HG02884 (cell line): ENCODE results near the gene STK32B.

ENCODE experiments used
- ATAC-seq: cut with Tn5 transposase; IDR thresholded peaks from one replicate; pipeline ENCODE4 v1.9.1; 2021; ENCODE audit warnings: mild to moderate bottlenecking, moderate library complexity; ENCODE audit not compliant: unreplicated experiment

The STK32B gene

DNA sequence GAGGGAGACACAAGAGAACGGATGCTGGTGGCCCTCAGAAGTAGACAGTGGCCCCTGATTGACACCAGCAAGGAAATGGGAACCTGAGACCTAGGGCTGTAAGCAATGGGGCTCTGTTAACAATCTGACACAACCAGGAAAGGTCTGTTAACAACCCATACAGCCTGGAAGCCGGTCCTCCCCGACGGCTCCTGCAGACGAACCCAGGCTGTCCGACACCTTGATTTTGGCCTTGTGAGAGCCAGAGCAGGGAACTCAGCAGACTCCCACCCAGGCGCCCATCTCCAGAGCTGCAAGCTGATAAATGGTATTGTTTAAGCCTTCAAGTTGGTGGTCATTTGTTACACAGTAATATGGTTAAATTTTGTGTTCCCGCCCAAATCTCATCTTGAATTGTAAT, 21.8 kb upstream of the STK32B start:
- ATAC-seq: no peak

DNA sequence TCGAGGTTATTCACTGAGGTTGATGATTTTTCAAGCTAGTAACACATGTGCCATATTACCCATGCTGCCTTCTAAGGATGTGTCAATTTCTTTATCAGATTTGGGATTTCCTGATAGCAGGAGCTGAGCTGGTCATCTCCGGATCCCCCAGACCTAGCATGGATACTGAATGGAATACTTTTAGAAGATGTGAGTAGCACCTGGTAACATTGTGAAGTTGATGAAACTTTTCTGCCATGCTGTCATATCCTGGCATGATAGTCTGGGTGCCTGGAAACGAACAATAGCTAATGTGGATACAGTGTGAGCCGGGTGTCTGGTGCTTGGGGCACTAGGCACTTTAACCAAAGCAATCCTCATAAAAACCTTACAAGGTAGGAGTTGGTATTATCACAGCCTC, 21.1 kb upstream of the STK32B start:
- no peak for ATAC-seq

DNA sequence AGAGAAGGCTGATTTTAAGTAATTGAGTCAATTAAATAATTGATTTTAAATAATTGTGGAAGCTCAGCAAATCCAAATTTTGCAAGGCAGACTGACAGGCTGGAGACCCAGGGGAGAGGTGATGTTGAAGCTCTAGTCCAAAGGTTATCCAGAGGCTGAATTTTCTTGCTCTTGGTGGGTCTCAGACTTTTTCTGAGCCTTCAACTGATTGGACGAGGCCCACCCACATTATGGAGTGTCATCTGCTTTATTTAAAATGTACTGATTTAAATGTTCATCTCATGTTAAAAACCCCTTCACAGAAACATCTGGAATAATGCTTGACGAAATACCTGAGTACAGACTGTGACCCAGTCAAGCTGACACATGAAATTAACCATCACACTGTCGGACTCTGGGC, 20.4 kb upstream of the STK32B start:
- no peak for ATAC-seq

DNA sequence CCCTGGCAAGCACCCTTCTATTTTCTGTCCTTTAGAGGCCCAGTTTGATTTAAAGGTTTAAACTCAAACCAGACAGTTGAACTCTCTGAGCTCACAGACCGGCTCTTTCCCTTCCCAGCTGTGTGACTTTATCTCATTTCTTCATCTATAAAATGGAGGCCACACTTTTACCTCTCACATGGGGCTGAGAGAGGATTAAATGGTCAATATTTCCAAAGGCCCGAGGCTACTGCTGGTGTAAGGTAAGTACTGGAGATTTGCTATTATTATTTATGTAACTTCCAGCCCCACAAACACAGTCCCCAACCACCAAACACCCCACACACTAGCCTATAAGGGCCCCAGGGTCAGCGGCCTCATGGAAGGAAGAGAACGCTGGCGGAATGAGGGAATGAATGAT, 18.5 kb upstream of the STK32B start:
- no peak for ATAC-seq

DNA sequence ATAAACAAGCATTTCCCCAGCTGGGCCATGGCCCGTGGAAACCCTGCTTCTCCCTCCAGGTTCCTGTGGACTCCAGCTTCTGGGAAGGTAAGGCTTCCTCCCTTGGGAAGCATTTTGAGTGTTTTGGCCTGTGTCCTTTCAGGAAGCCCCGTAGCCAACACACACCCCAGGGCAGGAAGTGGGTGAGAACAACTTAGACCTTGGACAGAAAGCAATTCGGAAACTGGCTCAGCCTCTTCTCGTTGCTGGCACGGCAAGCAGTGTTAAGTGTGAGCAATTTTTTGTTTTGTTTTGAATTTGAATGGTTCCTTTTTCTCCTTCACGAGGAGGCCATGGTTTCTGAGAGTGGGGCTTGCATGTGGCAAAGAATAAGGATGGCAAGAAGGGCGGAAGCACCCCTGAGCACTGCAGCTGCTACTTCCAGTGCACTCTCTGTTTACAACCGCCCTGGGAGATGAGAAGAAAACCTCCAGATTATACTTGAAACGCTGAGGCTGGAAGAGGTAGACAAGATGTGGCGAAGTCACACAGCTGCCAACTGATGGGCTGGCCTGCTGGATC, 17.9 kb upstream of the STK32B start:
- no peak for ATAC-seq

DNA sequence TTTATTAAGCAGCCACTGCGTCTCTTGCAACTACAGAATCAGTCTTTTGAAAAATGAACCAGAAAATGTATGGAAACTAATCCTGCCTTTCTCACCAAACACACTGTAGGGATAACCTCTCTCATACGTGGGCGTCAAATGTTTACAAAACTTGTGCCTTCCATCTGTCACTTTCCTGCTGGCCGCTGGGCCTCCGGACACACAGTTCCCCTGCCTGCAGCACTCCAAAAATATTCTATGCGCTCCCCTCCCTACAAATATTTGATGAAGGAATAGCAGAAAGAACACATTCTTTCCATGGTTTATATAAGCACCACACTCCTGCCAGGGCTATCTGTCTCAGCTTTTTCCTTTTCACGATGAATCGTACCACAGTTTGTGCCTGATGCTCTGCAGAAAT, 17.1 kb upstream of the STK32B start:
- no peak for ATAC-seq

DNA sequence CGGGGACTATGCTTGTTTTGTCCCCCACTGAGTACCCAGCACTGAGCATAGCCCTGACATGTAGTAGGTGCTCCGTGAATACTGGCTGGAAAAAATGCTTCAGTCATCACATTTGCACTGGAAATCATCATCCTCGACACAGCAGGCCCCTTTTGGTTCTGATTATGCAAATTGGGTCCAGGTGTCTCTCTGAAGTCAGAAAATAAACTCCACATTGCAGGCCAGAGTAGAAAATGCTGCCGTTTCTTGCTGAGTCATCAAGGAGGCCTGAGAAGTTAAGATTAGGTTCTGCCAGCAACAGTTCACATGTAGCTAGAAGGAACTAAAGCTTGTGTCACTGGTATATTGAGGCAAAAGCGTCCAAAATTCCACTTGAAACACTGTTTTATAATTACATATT, 15.0 kb upstream of the STK32B start:
- ATAC-seq: no peak

DNA sequence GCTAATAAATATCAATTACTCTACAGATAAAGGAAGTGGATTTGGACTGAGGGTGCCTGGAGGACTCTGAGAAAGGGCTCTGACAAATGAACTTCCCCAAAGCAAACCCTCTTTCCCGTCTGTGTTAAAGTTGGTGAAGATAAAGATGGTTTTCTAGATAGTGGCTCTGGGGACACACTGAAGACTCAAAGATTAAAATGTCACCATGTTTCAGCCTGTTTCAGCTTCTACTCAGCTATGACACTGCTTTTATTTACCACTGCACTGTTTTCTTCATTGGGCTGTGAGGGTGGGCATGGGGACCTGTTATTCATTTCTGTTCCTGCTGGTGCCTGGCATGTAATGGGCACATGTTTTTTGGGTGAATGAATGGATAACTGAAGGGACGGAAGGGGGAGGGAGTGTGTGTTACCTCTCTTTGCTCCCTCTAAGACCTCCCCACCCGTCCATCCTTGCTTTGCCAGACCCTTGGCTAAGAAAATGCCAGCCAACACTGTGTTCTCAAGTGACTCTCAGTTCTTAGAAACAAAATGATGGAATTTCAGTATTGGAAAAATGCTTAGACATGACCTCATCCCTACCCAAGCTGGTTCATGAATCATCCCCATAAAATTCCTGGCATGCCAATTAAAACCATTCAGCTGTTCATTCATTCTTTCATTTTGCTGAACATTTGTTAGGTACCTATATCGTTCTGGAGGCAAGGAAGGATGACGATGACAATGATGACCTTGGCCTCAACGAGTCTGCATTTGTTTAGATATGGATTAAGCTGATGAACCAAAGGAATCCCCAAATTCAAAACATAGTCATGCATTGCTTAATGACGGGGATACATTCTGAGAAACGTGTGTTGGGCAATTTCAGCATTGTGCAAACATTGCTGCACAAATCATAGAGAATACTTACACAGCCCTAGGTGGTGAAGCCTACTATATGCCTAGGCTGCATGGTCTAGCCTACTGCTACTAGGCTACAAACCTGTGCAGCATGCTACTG, 13.4 kb upstream of the STK32B start:
- ATAC-seq: no peak

DNA sequence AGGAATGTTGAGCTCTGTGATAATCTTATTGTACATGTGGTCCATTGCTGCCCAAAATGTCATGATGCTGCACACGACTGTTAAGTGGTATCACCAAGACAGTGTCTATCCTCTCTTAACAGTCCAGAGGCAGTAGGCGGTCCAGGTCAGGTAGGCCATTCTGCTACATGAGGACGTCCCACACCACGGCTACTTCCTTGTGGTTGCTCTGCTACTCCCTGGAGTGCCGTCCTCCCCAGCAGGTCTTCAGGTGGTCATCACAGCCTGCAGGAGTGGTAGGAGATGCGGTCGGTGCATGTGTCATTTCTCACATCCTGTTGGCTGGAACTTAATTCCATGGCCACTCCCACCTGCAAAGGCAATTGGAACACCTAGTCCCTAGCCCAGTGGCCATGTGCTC, 11.5 kb upstream of the STK32B start:
- ATAC-seq: no peak

DNA sequence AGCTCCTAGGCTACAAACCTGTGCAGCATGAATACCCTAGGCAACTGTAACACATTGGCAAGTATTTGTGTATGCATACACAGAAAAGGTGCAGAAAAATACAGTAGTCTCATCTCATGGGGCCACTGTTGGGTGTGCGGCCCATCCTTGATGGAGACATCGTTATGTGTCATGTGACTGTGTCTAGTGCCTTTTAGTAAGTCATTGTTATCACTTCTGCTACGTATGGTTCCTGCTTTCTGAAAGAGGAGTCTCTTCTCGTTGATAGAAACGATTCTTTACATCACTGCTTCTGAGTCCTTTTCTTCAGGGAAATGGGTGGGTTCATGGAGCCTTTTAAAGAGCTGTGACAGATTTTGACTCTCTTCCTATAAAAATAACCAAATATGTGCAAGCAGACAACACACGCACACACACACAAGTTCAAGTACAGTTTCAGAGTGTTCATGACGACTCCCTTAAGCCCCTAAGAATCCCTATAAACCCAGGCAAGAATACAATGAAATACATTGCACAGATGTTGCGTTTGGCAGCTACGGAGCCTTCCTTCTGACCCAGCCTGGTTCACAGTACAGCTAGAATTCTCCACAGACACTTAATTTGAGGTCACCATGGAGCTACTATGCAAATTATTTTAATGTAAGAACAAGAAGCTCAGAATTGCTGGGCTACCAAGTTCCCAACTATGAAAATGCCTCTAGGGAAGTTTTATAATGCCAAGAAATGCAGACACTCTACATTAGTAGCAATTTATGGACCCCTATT, 10.2 kb upstream of the STK32B start:
- ATAC-seq: no peak

DNA sequence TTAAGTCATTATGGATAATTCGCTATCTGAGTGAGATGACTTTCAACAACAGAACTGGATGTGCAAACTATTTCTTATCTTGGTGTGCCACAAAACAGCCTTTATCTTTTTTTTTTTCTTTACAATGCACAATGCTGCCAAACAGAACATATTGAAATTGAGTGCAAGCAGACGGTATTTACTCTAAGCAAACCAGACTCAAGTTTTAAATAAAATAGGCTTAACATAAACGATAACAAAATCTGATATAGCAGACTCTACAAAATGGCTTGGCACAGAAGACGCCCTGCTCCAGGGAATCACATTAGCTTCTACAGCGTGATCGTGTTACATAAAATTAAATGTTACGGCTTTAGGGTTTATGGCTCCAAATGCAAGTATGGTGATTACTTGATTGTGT, 9.6 kb upstream of the STK32B start:
- no peak for ATAC-seq

DNA sequence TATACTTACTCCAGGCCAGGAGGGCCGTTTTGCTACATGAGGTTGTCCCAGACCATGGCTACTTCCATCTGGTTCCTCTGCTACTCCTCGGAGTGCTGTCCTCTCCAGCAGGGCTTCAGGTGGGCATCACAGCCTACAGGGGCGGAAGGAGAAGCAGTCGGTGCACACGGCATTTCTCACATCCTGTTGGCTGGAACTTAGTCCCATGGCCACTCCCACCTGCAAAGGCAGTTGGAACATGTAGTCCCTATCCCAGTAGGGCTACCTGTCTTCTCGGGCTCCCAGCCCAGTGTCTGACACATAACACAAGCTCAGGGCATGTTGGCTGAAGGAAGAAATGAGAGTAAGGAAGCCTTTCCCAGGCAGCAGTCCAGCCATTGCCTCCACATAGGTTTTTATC, 7.7 kb upstream of the STK32B start:
- no peak for ATAC-seq

DNA sequence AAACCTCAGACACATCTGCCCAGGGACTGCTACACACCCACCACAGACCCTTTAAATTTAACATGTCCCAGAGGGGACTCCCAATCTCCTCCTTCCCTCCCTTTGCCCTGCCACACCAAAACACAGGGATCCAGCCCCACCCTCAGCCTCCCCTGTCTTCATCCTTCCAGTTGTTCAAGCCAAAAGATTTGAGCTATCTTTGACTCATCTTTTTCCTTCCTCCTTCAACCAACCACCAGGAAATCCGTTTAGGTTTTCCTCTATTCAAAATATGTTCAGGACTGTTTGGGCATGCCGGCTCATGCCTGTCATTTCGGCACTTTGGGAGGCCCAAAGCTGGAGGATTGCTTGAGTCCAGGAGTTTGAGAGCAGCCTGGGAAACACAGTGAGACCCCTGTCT, 6.9 kb upstream of the STK32B start:
- ATAC-seq: no peak

DNA sequence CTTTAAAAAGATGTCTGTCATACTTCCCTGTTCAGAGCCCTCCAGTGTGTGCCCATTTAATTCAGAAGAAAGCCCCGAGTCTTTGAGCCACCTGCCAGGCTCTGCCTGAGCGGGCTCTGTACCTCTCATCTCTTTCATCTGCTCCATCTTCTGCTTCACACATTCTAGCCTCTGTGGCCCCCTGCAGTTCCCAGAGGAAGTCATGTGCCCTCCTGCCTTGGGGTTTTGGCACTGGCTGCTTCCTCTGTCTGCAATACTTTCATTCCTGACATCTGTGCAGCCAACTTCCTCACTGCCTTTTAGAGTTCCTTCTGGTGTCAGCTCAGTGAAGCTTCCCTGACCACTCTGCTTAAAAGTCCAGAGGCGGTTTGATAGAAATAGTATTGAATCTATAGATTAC, 6.2 kb upstream of the STK32B start:
- ATAC-seq: no peak

DNA sequence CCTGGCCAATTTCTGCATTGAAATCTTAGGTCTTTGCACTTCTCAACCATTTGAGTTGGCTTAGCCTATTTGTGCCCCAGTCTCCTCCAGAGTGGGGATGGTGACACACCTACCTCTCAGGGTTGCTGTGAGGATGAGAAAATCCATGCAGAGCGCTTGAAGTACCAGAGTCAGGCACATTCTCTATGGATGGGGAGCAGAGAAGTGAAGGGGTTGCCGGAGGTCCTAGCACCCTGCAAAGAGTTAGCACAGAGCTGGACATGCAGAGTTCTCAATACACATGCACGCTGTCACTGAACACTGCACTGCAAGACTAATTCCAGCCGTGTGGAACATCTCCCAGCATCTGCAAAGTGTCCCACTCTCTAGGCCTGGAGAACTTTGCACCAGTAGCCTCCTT, 2.6 kb upstream of the STK32B start:
- ATAC-seq: no peak

DNA sequence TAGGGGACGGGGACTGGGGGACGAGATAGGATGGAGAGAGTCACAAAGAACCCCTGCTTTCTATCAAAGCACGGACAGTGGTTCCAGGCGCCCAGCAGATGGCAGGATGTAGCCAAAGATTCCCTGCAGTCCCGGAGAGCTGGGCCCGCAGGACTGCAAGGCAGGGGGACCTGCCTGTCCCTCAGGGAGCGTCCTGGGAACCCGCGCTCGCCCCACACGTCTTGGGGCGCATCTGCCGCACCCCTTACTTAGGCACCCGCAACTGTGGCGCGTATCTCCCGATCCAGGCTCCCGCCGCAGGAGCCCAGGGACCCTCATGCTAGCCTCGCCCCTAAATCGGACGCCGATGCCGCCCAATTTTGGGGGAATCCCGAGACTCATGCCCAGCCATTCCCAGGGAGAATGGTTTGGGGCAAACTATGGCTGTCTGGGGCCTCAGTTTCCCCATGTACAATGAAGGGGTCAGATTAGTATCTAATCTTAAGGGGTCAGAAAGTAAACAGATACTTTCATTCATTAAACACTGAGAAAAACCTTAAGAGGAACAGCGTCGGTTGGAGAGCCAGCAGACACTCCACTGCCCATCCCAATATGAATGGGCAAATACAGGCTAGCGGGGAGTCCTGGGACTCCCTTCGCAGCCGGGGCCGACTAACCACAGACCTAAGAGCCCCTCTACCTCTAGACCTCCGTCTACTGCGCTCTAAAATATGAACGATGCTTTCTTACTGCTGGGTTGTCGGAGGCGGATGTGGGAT, 581 bp upstream of the STK32B start:
- no peak for ATAC-seq

DNA sequence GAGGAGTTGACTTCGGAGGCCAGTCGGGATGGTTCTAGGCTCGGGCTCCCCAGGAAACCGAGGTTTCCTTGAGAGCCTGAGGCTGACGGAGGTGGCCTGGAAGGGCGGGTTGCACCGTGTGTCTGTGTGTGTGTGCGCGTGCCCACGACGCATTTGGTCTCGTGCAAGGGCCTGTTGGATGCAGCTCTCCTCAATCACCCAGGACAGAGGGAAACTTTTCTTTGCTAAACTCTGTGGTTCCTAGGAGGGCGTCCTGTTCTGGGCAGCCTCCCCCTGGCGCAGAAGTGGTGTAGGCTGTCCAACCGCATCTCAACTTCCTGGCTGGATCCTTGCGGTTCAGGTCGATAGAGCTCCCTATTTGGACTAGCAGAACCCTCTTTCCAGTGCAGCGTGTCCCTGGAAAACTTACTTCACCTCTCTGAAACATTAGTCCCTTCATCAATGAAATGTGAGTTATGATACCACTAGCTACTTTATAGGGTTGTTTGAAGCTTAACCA, 973 bp downstream of the STK32B start:
- no peak for ATAC-seq

DNA sequence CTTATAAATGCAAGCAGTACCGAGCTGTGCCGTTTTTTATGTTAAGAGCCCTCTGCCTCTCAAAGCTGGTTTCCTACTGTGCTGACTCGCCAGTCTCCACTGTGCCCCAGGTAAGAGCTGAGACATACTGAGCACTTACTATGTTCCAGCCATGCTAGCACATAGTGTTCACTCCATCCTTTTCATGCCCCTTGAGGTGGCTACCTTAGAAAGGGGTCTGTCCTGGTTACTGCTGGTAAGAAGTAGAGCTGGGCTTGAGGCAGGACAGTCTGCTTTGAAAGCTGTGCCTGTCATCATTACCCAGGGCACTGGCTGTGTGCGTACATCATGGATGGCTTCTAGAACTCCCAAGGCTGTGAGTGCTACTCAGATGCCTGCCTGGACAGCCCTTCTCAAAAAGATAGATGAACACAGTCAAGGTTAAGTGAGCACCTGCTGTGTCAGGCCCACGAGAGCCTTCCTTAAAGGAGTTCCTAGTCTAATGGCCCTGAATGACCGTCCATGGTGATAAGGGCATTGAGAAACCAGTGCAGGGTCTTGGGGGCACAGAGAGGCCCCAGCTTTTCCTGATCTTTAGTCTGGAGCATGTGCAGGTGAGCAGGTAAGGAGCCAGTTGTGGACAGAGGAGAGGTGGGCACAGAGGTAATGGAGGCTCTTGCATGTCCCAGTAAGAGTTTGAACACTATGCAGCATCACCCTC, 1.6 kb downstream of the STK32B start:
- ATAC-seq: no peak

DNA sequence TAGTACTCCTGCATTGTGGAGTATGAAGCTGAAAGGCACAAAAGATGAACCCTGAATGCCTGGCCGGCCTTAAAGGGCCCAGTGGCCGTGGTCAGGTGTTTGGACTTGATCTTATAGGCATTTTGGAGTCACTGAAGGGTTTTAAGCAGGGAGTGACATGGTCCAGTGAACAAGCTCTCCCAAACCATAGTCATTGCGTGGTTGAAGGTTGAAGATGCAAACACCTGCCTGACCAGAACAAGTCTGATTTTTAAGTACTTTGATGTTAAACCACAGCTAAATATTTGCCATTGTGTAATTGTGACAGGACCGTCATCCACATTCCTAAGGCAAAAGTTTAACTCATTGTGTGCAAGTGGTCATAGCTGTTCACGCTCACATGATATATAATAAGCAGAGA, 3.3 kb downstream of the STK32B start:
- ATAC-seq: no peak

DNA sequence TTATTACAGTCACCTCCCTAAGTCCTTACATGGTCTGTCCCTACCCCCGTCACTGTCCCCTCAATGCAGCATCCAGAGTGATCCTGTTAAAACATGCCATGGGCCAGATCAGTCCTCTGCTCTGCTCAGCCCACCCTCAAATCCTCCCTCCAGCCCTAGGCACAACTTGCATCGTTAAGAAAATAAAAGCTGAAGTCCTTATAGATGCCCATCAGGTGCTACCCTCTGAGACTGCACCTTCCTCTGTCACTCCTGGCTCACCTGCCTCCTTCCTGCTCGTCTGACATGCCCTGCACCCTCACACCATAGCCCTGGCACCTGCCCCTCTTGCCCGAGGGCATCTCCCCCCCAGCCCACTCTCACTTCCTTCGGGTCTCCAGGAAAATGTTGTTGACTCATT, 4.1 kb downstream of the STK32B start:
- no peak for ATAC-seq
